Mucosa of descending colon (tissue), 3 donors: ENCODE results near the gene CYYR1. TPM values are rescaled to one million over a fixed set of nuclear protein-coding genes. Genes with fewer than 3 reads are reported as not detected.

Source experiments
- ATAC-seq: fragments of 200-7000 bp; cut with Tn5 transposase; one replicate; pipeline ENCODE4 v1.9.1; 2020; ENCODE audit warnings: mild to moderate bottlenecking, moderate library complexity
- DNase-seq, 3 donors: peaks; one replicate each; pipeline ENCODE4 v3.0.0-alpha.2; 2020
- H3K36me3 ChIP-seq: fragments of 200-600 bp; one replicate; pipeline ENCODE4 v1.8.0; 2021; ENCODE audit warnings: low read depth, mild to moderate bottlenecking
- H3K4me1 ChIP-seq: fragments of 200-600 bp; one replicate; pipeline ENCODE4 v1.8.0; 2021; ENCODE audit warnings: low read depth, mild to moderate bottlenecking
- H3K4me3 ChIP-seq: fragments of 200-600 bp; one replicate; pipeline ENCODE4 v1.8.0; 2021; ENCODE audit warnings: mild to moderate bottlenecking
- H3K9me3 ChIP-seq: fragments of 200-600 bp; one replicate; pipeline ENCODE4 v1.8.0; 2021; ENCODE audit warnings: mild to moderate bottlenecking
- CTCF ChIP-seq: fragments of 200-600 bp; IDR thresholded peaks from one replicate; pipeline ENCODE4 v1.8.0; 2022; ENCODE audit warnings: antibody characterized with exemption, mild to moderate bottlenecking
- intact Hi-C, 2 donors: fragments of 100-400 bp; cut with DNase I in 1 of 2; cut with micrococcal nuclease in 1 of 2; formaldehyde crosslinking; loops; one replicate each; pipeline versions ENCODE4 v1.11.0 to v1.11.1; 2022; cut with DNase I, micrococcal nuclease
- total RNA-seq, 3 donors: library from RNA; stranded (reverse); fragmentation: NEBNext Ultra II Directional in 2 of 3; extraction: Animal tissue kit (Norgen Biotek cat#: 25700) in 2 of 3; gene quantifications; one replicate each; pipeline versions ENCODE4 v1.2.1 to v1.2.4, GENCODE V29; 2021 to 2023
- donor health status: DM: no; HTN: no; CAD: no; lungs with moderate emphysema.
- donor health status: DM: no; HTN: no; CAD: no.
- donor health status: DM: no; HTN: yes; CAD: no.

CYYR1 gene
- total RNA-seq, 3 donors from 2014 or later: 4.3 to 5.9 (median 5.2) TPM

GRCh38 chr21:26438976-26439375 is 134.1 kb downstream of the CYYR1 start:
- no peak for ATAC-seq
- DNase-seq: no peak
- H3K4me1 ChIP-seq: no peaks in the 10 kb centered on the region
- intact Hi-C loops: no loop called here
- H3K4me3 ChIP-seq: no peak overlapping the region
- no peaks in the 10 kb centered on the region for H3K9me3 ChIP-seq
- no peaks in the 10 kb centered on the region for H3K36me3 ChIP-seq
- no peak for TF ChIP-seq CTCF

GRCh38 chr21:26437326-26438009 is 135.6 kb downstream of the CYYR1 start:
- ATAC-seq (no peak), DNase-seq (no peak)
- Histone ChIP-seq H3K9me3 (no peaks in the 10 kb centered on the region), H3K36me3 (no peaks in the 10 kb centered on the region), H3K4me1 (no peaks in the 10 kb centered on the region), H3K4me3 (no peak overlapping the region)
- no peak for TF ChIP-seq CTCF
- intact Hi-C loops: no loop called here

- ATAC-seq (no peak), DNase-seq (no peak)
- Histone ChIP-seq H3K9me3 (no peaks in the 10 kb centered on the region), H3K4me1 (no peaks in the 10 kb centered on the region), H3K36me3 (no peaks in the 10 kb centered on the region), H3K4me3 (no peak overlapping the region)
- no peak for TF ChIP-seq CTCF
- intact Hi-C loops: no loop called here
Observed at GRCh38 chr21:26433386-26433785, 139.7 kb downstream of the CYYR1 start.

- ATAC-seq (no peak), DNase-seq (no peak)
- Histone ChIP-seq H3K4me3 (no peak overlapping the region), H3K36me3 (no peaks in the 10 kb centered on the region), H3K4me1 (no peaks in the 10 kb centered on the region), H3K9me3 (no peaks in the 10 kb centered on the region)
- intact Hi-C loops: no loop called here
- TF ChIP-seq CTCF: no peak
Observed at GRCh38 chr21:26432410-26432809, 140.7 kb downstream of the CYYR1 start.

- Histone ChIP-seq H3K4me3 (no peak overlapping the region), H3K9me3 (no peaks in the 10 kb centered on the region), H3K36me3 (no peaks in the 10 kb centered on the region), H3K4me1 (no peaks in the 10 kb centered on the region)
- no peak for TF ChIP-seq CTCF
- DNase-seq (no peak), ATAC-seq (no peak)
- intact Hi-C loops: no loop called here
Observed at GRCh38 chr21:26425576-26425975, 147.5 kb downstream of the CYYR1 start.

- no peaks in the 10 kb centered on the region for H3K36me3 ChIP-seq
- no peak for DNase-seq
- H3K4me3 ChIP-seq: no peak overlapping the region
- no peaks in the 10 kb centered on the region for H3K9me3 ChIP-seq
- no peak for TF ChIP-seq CTCF
- H3K4me1 ChIP-seq: no peaks in the 10 kb centered on the region
- ATAC-seq: no peak
- intact Hi-C loops: no loop called here
Observed at GRCh38 chr21:26423511-26423910, 149.6 kb downstream of the CYYR1 start.
